ENCODE measurements around the gene HSCB. TPM values are rescaled to one million over a fixed set of nuclear protein-coding genes. Genes with fewer than 3 reads are reported as not detected.
A peak's percentile ranks its signal among the peaks of the same experiment; 100 is the strongest.
"Not testable (repeated sequence)": the region's sequence is repeated elsewhere in the genome, so short reads cannot be mapped to it uniquely, and the experiment has no call there.

The HSCB gene
- total RNA-seq, 1 donor from 2014 or later, result 15.0 TPM

DNA sequence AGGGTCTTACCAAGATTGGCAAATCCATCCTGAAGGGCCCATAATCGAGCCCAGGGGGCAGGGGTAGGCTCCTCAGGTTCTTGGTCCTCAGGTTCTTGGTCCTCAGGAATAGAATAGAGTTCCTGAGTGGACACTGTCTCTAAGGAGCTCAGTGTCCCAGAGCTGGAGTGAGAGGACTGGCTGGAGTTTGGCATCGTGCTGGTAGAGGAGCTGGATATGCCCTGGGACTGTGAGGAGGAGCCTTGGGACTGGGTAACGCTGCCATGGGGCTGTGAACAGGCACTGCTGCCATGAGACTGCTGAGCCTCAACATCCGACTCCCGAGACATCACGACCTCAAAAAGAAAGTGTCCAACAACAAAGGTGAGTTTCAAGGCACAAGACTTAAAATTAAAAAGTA is 7.4 kb upstream of the HSCB start:
- TF ChIP-seq, protein P1, sequence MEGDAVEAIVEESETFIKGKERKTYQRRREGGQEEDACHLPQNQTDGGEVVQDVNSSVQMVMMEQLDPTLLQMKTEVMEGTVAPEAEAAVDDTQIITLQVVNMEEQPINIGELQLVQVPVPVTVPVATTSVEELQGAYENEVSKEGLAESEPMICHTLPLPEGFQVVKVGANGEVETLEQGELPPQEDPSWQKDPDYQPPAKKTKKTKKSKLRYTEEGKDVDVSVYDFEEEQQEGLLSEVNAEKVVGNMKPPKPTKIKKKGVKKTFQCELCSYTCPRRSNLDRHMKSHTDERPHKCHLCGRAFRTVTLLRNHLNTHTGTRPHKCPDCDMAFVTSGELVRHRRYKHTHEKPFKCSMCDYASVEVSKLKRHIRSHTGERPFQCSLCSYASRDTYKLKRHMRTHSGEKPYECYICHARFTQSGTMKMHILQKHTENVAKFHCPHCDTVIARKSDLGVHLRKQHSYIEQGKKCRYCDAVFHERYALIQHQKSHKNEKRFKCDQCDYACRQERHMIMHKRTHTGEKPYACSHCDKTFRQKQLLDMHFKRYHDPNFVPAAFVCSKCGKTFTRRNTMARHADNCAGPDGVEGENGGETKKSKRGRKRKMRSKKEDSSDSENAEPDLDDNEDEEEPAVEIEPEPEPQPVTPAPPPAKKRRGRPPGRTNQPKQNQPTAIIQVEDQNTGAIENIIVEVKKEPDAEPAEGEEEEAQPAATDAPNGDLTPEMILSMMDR (IDR thresholded peaks at IDR 0.05; ENCODE audit: unreplicated experiment), result no peak
- no peak for DNase-seq (ENCODE audit: low spot score in 2 of 2, unreplicated experiment in 2 of 2)
- Mint-ChIP-seq H3K36me3 (peaks cover 10% of the 10 kb centered on the region), H3K4me1 (no peaks in the 10 kb centered on the region), H3K27ac (no peak overlapping the region), H3K27me3 (ENCODE audit: low read depth) (no peaks in the 10 kb centered on the region), H3K4me3 (no peak overlapping the region), H3K9me3 (no peaks in the 10 kb centered on the region)

DNA sequence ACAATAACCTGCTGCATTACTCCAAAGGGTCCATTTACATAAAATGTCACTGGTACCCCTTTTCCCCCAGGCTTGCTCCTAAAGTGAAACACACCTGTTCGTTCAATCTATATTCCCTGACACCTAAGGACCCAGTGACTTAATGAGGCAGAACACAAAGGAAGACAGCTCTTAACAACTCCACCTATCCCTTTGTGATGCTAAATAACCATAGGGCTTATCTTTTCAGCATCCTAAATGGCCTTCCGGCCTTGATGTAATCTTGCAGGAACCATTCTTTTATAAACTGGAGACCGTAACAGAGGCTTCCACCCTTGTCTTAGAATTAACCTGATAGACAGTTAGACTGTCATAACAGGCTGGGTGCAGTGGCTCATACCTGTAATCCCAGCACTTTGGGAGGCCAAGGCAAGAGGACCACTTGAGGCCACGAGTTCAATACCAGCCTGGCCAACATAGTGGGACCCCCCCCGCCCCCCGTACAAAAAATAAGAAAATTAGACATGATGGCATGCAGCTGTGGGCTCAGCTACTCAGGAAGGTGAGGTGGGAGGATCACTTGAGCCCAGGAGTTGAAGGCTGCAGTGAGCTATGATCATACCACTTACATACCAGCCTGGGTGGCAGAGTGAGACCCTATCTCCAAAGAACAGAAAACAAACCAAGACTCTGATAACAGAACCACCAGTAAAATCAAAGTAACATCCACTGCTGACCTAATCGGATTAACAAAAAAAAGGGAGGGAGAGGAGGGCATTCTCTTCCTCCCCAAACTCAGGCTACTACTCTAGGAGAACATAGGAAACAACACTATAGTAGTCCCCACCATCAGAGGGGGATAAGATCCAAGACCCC is 5.3 kb upstream of the HSCB start:
- DNase-seq (ENCODE audit: low spot score in 2 of 2, unreplicated experiment in 2 of 2), result no peak
- Mint-ChIP-seq H3K9me3 (no peaks in the 10 kb centered on the region), H3K27me3 (ENCODE audit: low read depth) (no peaks in the 10 kb centered on the region), H3K4me1 (peaks cover 2% of the 10 kb centered on the region), H3K27ac (no peak overlapping the region), H3K4me3 (no peak overlapping the region), H3K36me3 (peaks cover 8% of the 10 kb centered on the region)
- TF ChIP-seq, protein P1 (IDR thresholded peaks at IDR 0.05; ENCODE audit: unreplicated experiment), result no peak

DNA sequence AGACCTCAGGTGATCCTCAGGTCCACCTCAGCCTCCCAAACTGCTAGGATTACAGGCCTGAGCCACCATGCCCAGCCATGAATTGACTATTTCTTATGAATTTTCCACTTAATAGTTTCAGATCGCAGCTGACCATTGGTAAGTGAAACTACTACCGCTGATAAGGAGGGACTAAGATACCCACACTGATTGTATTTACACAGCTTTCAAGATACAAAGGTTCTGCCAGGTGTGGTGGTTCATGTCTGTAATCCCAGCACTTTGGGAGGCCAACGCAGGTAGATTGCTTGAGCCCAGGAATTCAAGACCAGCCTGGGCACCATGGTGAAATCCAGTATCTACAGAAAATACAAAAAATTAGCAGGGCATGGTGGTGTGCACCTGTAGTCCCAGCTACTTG is 4.1 kb upstream of the HSCB start:
- no peak for DNase-seq (ENCODE audit: low spot score in 2 of 2, unreplicated experiment in 2 of 2)
- Mint-ChIP-seq H3K9me3 (no peaks in the 10 kb centered on the region), H3K36me3 (peaks cover 8% of the 10 kb centered on the region), H3K4me1 (peaks cover 7% of the 10 kb centered on the region), H3K4me3 (no peak overlapping the region), H3K27me3 (ENCODE audit: low read depth) (no peaks in the 10 kb centered on the region), H3K27ac (no peak overlapping the region)
- TF ChIP-seq, protein P1 (IDR thresholded peaks at IDR 0.05; ENCODE audit: unreplicated experiment), result no peak

DNA sequence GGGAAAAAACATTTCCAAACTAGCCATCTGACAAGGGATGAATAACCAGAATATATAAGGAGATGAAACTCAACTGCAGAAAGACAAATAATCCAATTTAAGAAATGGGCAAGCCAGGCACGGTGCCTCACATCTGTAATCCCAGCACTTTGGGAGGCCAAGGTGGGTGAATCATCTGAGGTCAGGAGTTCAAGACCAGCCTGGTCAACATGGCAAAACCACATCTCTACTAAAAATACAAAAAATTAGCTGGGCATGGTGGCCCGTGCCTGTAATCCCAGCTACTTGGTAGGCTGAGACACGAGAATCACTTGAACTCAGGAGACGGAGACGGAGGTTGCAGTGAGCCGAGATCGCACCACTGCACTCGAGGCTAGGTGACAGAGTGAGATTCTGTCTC is 3.0 kb upstream of the HSCB start:
- H3K4me3 Mint-ChIP-seq; DNase-seq (ENCODE audit: low spot score in 2 of 2, unreplicated experiment in 2 of 2); H3K27me3 Mint-ChIP-seq (ENCODE audit: low read depth); H3K9me3 Mint-ChIP-seq; H3K36me3 Mint-ChIP-seq; H3K27ac Mint-ChIP-seq: not testable (repeated sequence)
- peaks cover 18% of the 10 kb centered on the region for H3K4me1 Mint-ChIP-seq

DNA sequence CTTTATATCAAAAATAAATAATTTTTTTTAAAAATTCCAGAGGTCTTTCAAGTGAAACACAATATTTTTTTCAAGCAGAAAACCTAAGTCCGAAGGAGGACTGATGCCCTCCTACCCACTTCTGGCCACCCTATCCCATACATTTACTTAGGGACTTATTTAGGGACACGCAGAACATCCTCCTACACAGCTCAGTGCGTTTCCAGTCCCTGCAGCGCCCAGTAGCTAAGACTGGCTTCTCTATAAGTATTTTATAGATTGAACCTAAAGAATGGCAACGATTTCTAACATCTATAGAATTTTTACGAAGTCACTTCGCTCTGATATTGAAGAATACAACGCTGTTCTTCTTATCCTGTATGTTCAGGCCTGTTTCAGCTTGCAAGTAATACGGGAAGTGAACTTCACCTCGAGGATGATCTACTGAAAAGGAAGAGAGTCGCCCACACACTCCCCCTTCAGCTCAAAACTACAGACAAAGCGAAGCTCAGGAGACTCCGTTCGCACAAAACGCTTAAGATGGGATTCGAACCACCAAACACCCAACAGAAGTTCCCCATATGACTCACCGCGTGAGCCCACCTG is 547 bp upstream of the HSCB start:
- Mint-ChIP-seq H3K9me3 (no peaks in the 10 kb centered on the region), H3K27ac (peak overlapping the region; percentile 91), H3K4me1 (peaks cover 18% of the 10 kb centered on the region), H3K27me3 (ENCODE audit: low read depth) (no peaks in the 10 kb centered on the region), H3K36me3 (peaks cover 11% of the 10 kb centered on the region), H3K4me3 (peak overlapping the region; percentile 79)
- TF ChIP-seq, protein P1 (IDR thresholded peaks at IDR 0.05; ENCODE audit: unreplicated experiment), result no peak
- DNase-seq (ENCODE audit: low spot score in 2 of 2, unreplicated experiment in 2 of 2), result no peak

DNA sequence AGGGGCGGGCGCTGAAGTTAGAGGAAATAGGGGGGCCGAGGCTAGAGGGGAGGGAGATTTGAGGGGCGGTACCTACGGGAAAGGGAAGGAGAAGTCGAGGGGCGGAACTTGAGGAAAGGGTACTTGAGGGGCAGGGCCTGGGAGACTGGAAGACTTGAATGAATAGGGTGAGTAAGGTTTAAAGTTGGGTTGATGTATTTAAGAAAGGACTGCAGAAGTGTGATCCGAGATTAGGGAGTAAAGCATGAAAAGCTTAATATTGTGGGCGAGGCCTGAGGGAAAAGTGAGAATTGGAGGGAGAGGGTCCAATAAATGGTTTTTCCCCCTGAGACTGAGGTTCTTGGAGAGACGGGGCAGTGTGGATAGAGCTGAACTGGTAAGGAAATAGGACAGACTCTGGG is 723 bp downstream of the HSCB start:
- Mint-ChIP-seq H3K27ac (peak overlapping the region; percentile 91), H3K36me3 (peaks cover 14% of the 10 kb centered on the region), H3K9me3 (no peaks in the 10 kb centered on the region), H3K27me3 (ENCODE audit: low read depth) (no peaks in the 10 kb centered on the region), H3K4me1 (peaks cover 18% of the 10 kb centered on the region), H3K4me3 (peak overlapping the region; percentile 79)
- TF ChIP-seq, protein P1 (IDR thresholded peaks at IDR 0.05; ENCODE audit: unreplicated experiment), result no peak
- DNase-seq (ENCODE audit: low spot score in 2 of 2, unreplicated experiment in 2 of 2), result no peak
